Airway epithelial cell (primary cell): ENCODE measurements around the gene FRYL. TPM values are rescaled to one million over a fixed set of nuclear protein-coding genes. Genes with fewer than 3 reads are reported as not detected.

Experiments used
- total RNA-seq: library from RNA; depleted of rRNA; stranded (reverse); fragments of >200 nt; gene quantifications from 2 replicates; pipeline ENCODE4 v1.2.3, GENCODE V29; 2015

The FRYL gene
- total RNA-seq: 47.1 and 51.7 TPM in 2 replicates

DNA sequence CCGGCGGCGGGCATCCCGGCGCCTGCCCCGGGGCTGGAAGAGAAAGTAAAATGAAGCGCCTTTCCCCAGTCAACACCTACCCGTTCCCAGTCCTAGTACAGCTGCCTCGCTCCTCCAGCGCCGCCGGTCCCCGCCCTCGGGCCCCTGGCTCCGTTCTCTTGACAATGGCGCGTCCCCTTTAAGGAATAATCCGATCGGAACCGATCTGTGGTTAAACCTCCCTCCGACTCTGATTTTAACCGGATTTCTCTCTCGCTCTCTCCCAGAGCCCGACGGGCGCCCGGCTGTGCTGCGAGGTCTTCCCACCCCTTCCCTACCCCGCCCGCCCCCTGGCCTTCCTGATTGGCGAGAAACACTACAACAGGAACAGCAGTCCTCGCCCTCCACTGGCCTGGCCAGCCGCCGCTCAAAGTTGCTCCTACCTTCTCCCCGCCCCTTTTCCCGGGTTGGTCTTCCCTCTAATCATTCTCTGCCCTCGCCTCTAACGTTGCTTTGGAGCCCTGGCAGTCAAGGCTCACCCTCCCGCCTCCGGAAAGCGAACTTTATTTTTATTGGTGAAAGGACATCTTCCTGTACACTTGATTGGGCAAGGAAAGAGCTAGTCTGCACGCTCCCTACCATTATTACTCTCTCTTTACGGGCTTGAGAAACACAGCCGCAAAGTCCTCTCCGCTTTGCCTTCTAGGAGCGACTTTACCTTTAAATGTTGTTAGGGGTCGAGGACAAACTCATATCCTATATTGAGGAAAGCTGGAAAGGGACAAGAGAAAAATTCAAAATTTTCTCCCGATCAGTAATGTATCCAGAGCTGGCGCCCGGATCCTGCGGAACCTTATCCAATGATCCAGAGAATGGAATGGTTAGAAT lies at the start of gene FRYL:
Gene FRYL (minus strand): TSS at position 282 of the 867 bp plus-strand sequence. CDS start 145,869 bp downstream, outside the sequence.

DNA sequence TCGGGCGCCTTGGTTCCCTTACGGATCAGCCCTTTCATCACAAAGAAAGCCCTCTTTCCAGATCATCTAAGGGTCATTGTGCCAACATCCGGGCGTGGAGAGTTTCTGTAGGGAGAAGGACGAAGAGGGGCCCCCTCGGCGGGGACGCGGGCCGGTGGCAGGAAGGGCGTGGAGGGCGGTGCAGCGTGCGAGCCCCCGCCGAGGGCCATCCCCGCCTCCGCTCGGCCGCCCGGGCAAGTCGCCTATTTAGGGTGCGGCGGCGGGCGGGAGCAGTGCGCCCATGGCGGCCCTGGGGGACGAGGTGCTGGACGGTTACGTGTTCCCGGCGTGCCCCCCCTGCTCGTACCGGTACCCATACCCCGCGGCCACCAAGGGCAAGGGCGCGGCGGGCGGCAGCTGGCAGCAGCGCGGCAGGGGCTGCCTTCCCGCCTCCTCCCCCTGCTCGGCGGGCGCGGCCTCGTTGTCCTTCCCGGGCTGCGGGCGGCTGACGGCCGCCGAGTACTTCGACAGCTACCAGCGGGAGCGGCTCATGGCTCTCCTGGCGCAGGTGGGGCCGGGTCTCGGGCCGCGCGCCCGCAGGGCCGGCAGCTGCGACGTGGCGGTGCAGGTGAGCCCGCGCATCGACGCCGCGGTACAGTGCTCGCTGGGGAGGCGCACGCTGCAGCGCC lies 289.9 kb downstream of the FRYL start, which contains the start of gene ZAR1:
Gene ZAR1 (plus strand): TSS at position 241 of the 668 bp plus-strand sequence. CDS start 40 bp downstream, at position 281.

DNA sequence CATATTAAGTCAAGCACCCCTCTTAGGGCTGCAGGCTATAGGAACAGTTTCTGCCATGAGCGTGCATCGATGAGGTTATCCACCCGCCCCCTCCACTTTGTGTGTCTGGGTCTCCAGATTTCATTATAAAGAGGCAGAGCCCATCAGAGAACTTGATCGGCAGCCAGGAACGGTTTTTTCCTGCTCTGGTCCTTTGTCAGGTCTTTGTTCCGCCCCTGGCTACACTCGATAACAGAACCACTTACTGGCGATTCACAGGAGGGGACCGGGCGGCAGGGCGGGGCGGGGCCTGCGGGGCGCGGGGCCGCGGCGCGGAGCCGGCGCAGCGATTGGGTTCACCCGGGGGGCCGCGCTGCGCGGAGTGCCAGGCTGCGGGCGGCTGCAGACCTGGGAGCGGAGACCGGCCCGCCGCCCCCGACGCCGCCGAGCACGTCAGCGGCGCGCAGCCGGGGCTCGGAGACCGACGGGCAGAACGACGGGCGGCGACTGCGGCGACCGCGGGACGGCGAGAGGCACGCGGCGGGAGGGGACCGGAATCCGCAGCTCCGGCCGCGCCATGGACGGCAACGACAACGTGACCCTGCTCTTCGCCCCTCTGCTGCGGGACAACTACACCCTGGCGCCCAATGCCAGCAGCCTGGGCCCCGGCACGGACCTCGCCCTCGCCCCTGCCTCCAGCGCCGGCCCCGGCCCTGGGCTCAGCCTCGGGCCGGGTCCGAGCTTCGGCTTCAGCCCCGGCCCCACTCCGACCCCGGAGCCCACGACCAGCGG lies 296.9 kb downstream of the FRYL start, which contains the start of gene SLC10A4:
Gene SLC10A4 (plus strand): TSS at position 338 of the 771 bp plus-strand sequence. CDS start 219 bp downstream, at position 557.

Other genes with a start within 250 kb of the FRYL start
- gene OCIAD1, start 50.8 kb upstream of the FRYL start, total RNA-seq: 102 and 117 TPM in 2 replicates
- gene OCIAD2, start 126.5 kb upstream of the FRYL start, total RNA-seq: 116 and 147 TPM in 2 replicates
- 9.9 and 10.6 TPM in 2 replicates for gene CWH43, start 206.0 kb upstream of the FRYL start, total RNA-seq